HUDEP-2 (cell line): ENCODE results near the gene PANK4.
"Not testable (repeated sequence)": the region's sequence is repeated elsewhere in the genome, so short reads cannot be mapped to it uniquely, and the experiment has no call there.

ENCODE experiments used
- DNase-seq, 76 experiments: peaks; one replicate each; lab custom pipeline; 2025; ENCODE audit not compliant: unreplicated experiment in 76 of 76; lab: John Stamatoyannopoulos, UW

The PANK4 gene

DNA sequence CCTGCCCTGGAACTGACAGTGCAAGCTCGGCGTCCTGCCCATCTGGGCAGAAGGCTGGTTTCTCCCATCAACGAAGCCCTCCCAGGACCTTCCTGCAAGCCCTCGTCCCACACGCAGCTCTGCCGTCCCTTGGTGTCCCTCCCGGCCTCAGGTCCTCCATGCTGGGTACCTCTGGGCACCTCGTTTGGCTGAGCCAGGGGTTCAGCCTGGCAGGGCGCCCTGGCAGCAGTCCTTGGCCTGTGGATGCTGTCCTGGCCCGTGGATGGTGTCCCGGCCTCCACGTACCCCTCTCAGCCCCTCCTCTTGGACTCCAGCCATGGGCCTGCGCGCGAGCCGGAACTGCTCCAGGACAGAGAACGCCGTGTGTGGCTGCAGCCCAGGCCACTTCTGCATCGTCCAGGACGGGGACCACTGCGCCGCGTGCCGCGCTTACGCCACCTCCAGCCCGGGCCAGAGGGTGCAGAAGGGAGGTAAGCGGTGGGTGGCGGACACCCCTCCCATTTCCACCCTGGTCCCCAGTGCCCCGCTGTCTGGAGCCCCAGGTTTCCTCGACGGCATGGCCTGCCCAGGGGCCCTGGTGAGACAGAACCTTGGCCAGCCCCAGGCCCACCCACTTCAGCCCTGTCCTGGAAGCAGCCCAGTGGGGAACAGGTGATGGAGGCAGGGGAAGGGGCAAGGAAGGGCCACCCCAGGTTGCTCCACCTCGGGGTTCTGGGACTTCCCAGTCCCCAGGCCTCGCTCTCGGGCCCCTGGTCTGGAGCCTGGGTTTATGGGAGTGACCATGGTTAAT, 33.3 kb upstream of the PANK4 start:
- no peak for DNase-seq

DNA sequence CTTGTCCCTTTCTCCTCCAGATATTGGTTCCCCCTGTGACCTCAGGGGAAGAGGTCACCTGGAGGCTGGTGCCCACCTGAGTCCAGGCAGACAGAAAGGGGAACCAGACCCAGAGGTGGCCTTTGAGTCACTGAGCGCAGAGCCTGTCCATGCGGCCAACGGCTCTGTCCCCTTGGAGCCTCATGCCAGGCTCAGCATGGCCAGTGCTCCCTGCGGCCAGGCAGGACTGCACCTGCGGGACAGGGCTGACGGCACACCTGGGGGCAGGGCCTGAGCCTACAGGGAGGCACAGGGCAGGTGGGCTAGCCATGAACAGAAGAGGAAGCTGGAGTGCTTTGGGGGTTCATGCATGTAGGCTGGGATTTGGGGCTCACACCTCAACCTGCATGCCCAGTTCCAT, 32.5 kb upstream of the PANK4 start:
- no peak for DNase-seq

DNA sequence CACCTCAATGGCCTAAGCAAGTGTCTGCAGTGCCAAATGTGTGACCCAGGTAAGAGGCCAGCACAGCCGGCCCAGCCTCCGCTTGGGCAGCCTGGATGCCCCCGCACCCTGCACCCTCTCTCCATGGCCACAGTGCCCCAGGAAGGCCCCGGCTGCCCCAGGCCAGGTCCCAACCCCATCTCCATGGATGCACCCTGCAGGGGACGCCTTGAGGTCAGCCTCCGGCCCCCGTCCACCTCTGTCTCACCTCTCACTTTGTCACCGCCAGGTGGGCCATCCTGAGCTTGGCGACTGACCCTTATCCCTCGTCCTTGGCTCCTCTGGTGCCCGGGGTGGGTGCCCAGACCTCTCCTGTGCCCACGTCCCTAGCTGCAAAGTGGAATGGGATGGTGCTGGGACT, 32.0 kb upstream of the PANK4 start:
- no peak for DNase-seq

DNA sequence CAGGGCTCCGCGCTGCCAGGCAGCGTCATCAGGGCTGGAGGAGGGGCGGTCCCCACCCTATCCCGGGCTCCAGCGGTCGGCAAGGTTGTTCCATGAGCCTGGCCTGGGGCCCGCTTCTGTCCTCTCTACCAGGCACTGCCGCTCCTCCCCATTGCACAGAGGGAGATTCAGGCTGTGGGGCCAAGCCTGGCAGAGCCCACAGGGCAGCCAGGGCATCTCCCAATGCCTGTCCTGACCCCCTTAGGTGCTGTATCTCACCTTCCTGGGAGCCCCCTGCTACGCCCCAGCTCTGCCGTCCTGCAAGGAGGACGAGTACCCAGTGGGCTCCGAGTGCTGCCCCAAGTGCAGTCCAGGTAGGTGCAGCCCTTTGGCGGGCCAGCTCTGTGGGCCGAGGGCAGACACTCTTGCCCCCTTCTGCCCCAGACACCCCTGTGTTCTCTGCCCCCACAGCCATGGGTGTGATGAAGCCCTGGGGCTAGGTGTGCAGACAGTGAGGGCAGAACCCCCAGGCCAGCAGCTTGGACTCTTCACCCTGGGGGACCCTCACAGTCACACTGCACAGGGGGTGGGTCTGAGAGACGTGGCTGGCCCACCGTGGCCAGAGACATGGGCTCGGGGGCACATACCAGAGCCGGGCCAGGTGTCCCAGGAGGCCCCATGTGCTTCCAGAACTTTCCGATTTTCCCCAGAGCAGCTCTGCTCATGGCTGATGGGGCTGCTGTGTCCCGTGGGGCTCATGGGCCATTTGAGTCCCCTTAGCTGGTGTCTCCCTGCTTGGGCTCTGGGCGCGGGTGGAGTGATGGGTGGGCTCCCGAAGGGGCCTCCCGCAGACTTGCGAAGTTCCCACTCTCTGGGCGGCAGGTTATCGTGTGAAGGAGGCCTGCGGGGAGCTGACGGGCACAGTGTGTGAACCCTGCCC, 31.3 kb upstream of the PANK4 start:
- DNase-seq = no peak

DNA sequence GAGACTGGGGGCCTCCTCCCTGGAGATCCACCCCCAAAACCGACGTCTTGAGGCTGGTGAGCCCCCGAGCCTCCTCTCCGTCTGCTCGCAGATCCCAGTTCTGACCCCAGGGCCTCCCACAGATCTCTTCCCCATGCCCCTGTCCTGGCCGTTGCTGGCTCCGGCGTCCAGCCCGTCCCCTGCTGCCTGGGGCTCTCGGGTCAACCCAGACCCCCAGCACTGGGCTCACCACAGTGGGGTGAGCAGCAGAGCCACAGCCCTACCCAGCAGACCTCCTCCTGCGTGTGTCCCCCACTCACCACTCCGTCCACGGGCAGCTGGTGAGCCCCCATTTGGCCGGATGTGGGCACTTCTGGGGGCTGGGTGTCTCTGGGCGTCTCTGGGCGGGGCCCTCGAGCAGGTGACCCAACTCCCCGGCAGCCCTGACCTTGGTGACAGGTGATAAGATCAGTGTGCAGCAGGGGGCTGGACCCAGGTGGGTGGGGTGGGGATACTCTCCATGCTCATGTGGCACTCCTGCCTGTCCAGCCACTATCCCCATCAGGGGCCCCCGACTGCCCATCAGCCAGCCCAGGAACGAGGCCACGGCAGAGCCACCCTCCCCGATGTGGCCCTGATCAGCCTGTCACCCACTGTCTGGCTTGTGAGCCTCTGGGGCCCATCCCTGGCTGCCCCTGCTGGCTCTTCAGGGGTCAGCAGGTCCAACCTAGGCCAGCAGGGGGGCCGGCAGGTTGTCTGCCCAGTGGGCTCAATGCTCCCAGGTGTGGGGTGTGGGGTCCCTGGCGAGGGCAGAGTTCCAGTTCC, 30.5 kb upstream of the PANK4 start:
- DNase-seq = peak in 19 of 76 experiments; percentile 13 to 49 (median 28)

DNA sequence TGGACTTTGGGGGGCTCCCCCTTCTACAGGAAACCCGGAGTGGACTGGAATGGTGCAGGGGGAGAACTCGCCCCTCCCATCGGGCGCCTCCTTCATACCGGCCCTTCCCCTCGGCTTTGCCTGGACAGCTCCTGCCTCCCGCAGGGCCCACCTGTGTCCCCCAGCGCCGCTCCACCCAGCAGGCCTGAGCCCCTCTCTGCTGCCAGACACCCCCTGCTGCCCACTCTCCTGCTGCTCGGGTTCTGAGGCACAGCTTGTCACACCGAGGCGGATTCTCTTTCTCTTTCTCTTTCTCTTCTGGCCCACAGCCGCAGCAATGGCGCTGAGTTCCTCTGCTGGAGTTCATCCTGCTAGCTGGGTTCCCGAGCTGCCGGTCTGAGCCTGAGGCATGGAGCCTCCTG, 29.9 kb upstream of the PANK4 start, which contains the start of gene TNFRSF14:
TSS of gene TNFRSF14 (plus strand) at position 95 of the 401 bp plus-strand sequence. CDS start at position 389, 294 bp downstream.
- peak in 25 of 76 experiments; percentile 16 to 87 (median 42) for DNase-seq

DNA sequence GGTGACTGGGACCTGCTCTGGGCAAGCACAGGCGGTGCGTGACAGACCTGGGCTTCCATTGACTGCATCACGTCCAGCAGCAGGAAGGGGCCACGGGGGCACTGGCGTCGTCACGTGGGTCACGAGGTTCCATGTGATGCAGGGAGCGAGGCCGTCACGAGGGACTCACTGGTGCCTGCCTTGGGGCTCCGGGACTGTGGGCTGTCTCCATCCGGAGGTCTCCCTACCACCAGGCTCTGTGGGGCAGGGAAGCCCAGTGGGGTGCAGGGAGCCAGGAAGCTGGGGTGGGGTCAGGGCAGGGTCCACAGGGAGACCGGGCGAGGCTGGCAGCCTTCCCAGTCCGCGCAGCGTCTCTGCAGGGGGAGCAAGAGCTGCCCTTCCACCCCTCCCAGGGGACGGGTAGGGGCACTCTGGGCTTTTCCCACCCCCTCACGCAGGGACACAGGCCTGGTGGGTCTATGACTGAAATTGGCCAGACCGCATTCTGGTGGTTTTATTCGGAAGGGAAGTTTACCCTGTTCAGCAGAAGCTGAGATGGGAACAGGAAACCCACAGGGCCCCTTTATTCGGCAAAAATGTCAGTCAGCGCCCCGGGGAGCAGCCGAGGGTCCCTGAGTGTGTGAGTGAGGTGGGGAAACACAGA, 29.4 kb upstream of the PANK4 start:
- peak in 58 of 76 experiments; percentile 12 to 76 (median 48) for DNase-seq

DNA sequence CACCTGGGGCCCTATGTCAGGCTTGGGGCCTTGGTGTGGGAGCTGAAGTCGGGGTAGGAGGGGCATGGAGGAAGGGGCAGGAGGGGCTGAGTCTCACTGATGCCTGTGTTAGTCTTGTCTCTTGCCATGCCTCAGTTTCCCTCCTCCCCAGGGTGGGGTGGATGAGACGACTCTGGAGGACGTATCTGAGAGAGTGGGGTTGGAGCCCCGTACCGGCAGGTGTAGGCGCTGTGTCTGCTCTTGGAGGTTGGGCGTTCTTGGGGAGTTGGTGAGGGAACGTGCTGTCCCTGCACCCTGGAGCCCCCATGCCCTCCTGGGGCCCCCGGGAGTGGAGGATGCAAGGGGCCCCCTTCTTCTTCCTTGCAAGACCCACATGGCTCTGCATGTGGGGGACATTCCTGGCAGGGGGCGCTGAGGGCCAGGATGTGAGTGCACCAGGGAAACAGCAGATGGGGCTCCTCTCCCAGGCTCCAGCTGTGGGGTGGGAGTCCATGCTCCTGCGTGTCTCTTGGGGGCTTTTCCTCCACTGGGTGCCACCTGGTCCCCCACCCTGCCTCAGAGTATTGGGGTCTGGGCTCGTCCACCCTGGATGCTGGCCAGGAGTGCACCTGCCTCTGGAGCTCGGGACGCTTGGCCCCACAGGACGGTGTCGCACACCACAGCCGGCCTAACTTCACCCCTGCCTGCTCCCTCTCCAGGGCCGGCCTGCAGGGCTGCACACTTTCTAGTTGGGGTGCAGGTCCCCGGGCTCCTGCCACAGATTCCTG, 28.4 kb upstream of the PANK4 start:
- DNase-seq = peak in 24 of 76 experiments; percentile 12 to 36 (median 22)

DNA sequence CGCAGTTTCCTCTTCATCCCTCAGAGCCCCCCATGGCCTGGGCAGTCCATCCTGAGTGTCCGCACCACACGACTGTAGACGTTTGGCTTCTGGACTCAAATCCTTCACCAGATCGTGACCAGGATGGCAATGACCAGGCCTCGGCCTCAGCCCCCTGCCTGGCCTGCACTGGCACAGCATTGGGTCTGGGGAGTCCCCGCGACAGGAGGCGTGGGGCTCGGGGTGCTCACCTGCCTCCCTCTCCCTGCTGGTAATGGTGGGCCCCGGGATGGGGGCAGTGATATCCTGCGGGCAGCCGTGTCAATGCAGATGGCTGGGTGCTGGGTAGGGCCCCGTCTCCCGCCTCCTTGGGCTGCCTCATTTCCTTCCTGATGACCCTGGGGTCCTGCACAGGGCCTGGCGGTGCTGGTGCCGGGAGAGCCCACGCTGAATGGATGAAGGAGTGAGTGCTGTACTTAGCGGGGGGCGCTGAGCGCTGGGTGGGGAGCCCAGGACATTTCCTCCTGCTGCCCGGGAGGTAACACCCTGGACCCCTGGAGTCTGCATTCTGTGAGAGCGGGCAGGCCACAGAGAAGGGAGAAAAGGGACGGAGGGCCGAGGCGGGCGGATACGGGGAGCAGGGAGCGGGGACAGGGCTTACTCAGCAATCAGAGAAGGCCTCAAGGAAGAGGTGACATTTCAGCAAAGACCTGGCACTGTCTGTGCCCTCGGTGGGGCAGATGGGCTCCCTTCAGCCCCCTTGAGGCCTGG, 27.6 kb upstream of the PANK4 start:
- no peak for DNase-seq

DNA sequence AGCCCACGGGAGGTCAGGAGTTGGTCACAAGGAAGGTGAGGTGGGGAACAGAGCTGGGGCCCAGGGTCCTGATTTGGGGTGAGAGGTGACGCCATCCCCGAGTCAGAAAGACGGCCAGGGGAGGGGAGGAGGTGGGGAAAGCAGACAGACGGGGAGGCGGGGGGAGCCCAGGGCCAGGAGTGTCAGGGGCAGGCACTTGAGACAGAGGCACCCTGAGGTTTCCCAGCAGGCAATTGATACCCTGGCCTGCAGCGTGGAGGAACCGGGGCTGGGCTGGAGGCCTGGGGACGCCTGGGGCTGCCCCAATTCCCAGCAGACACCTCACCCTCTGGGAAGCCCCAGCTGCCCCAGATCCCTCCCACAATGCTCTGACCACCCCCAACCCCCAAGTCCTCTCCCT, 26.7 kb upstream of the PANK4 start:
- DNase-seq = not testable (repeated sequence)

DNA sequence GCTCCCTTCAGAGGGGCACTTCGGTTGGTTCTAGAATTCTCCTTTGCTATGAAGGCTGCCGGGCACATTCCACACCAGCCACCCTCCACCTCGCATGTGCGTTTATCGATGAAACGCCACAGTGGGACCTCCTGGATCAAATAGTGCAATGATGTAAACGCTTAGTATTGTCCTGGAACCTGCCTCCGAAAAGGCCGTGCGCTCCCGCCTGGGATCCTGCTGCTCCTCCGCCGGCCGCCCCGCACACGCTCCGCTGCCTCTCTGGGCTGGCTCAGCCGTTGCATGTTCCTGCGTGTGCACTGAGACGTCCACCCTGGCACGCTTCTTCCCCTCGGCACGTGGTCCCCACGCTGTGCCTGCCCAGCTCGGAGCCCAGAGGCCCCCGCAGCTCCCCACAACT, 25.8 kb upstream of the PANK4 start:
- DNase-seq = no peak

DNA sequence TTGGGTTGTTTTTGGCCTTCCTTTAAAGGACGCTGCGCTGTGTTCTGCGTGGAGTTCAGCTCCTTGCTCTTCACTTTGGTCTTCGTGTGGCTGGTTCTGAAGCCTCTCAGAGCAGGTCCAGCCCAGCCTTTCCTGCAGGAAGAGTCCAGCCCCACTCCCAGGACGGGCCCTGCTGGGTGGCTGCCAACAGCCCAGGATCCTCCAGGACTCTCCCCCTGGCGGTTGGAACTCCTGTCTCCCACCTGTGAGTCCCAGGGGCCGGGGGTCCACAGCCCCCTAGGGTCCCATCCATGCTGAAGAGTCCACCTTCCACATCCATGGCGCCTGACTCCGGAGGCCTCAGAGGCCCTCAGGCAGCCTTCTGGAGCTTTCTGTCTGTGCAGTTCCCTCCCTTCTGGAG, 25.1 kb upstream of the PANK4 start:
- DNase-seq = not testable (repeated sequence)

DNA sequence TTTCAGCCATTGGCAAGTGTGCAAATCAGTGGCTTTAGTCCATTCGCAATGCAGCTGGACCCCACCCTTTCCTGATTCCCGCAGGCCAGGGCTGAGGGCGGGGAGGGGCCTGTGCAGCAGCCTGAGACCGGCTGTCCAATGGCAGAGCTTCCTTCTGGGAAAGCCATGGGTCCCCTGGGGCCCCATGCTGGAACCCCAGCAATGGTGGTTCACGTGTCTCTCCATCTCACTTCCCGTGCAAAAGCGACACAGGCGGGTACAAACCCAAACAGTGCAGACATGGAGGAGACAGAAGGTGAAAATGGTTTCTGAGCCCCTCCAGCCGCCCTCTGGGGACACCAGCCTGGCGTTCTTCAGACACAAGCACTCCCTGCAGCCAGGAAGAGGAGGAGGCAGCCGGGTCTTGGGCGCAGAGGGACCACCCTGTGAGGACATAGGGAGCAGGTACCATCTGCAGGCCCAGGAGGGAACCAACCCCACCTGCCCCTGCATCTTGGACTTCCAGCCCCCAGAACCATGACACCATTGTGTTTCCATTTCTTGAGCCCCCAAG, 24.0 kb upstream of the PANK4 start:
- DNase-seq = not testable (repeated sequence)

DNA sequence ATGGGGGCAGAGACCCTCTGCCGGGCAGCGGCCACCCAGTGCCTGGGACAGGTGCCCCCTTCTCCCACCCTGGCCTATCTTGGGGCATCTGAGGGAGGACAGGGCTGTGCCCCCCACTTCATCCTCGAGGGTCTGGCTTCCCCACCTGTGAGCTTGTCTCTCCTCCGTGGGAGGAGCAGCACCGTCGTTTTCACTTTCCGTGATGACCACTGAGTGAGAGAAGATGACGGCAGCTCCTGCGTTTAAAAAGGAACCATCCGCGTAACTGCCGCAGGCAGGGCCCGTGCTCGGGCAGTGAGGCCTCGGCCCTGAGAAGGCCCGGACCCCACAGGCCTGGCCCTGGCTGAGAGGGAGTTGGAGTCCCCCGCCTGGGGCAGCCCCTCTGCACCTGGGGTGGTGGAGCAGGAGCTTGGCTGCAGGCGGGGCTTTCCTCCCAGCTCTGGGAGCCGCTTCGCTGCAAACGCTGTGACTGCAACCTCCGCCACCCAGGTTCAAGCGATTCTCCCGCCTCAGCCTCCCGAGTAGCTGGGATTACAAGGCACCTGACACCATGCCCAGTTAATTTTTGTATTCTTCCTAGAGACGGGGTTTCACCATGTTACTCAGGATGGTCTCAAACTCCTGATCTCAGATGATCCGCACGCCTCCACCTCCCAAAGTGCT, 23.1 kb upstream of the PANK4 start:
- not testable (repeated sequence) for DNase-seq

DNA sequence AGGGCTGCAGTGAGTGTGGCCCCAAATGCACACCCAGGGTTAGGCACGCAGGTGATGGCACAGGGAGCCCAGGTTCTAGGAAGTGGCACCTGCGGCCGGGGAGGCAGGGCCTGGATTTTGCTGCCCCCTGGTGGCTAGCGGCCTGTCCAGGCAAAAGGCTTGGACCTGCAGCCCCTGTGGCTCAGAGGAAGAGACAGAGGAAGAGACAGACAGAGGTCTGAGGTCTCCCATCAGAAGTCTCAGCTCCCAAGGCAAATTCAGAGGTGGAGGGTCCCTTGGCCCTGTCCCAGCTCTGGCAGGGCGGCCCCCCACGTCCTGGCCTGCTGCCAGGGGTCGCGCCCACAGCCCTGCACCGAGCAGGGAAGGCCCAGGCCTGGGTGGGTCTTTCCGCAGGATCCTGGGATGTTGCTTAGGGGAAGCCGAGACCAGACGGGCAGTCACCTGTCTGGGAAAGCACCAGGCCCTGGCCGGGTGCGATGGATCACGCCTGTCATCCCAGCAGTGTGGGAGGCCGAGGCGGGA, 21.7 kb upstream of the PANK4 start:
- peak in 71 of 76 experiments; percentile 24 to 84 (median 67) for DNase-seq

DNA sequence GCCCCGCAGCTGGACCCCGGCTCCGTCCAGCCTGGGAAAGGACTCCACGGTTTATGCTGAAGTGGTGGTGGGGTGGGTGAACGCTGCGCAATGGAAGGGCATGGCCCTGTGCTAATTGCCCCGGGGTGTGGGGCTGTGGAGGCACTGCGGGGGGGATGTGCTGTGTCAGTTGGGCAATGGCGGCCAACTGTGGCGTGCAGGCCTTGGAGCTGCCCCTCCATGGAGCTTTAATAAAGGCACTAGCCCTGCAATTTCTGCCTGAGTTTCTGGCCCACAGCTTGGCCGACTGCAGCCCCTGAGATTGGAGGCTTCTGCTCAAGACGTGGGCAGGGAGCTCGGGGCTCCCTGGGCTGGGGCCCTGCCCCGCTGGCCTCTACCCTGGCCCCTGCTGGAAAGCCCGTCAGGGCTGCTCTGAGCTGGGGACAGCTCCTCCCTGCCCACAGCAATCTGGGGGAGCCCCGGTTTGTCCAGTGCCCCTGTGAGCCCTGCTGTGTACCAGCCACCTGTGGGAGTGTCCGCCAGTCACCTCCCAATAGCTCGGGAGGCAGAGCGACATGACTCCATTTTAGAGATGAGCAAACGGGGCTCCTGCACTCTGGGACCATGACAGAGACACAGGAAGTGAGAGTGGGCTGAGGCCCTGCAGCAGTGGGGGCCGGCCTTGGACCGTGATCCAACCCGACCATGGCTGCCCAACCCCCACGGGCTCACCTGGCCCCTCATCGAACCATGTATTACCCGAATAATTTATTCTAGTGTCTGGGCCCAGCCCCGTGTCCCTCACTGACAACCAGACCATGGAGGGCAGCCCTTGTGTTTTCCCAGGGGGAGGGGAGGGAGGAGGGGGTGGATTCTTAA, 21.0 kb upstream of the PANK4 start:
- peak in 10 of 76 experiments; percentile 16 to 67 (median 46) for DNase-seq
